Duodenal mucosa (tissue), 2 donors: ENCODE measurements around the gene ATP8A2.

Source experiments
- H3K27ac ChIP-seq: one replicate; pipeline ENCODE4 v1.7.0; 2013; ENCODE audit warnings: low read depth, low read length
- H3K27me3 ChIP-seq, 2 donors: one replicate each; pipeline ENCODE4 v1.7.0; 2013; ENCODE audit warnings: low read length in 2 of 2, control low read depth in 1 of 2; ENCODE audit not compliant: insufficient read depth in 2 of 2, control insufficient read depth in 1 of 2
- H3K36me3 ChIP-seq, 2 donors: one replicate each; pipeline ENCODE4 v1.7.0; 2013; ENCODE audit warnings: low read length in 2 of 2, control low read depth in 1 of 2; ENCODE audit not compliant: insufficient read depth in 2 of 2, control insufficient read depth in 1 of 2
- H3K4me1 ChIP-seq, 2 donors: one replicate each; pipeline ENCODE4 v1.7.0; 2013; ENCODE audit warnings: low read length in 2 of 2, control low read depth in 1 of 2; ENCODE audit not compliant: insufficient read depth in 2 of 2, control insufficient read depth in 1 of 2
- H3K4me3 ChIP-seq, 2 donors: one replicate each; pipeline ENCODE4 v1.7.0; 2013; ENCODE audit warnings: low read length in 2 of 2, low read depth in 1 of 2
- H3K9ac ChIP-seq, 2 donors: one replicate each; pipeline ENCODE4 v1.7.0; 2013; ENCODE audit warnings: low read length in 2 of 2, low read depth in 1 of 2
- H3K9me3 ChIP-seq, 2 donors: one replicate each; pipeline ENCODE4 v1.7.0; 2013; ENCODE audit warnings: low read length in 2 of 2, control low read depth in 1 of 2; ENCODE audit not compliant: control insufficient read depth in 1 of 2

The ATP8A2 gene

GRCh38 chr13:25844559-25845434 is 473.0 kb downstream of the ATP8A2 start:
- Histone ChIP-seq H3K27ac (no peak overlapping the region), H3K9me3 (no peaks in the 10 kb centered on the region), H3K4me1 (peaks cover 16 to 18% of the 10 kb centered on the region in 2 donors), H3K4me3 (no peak overlapping the region), H3K9ac (no peak overlapping the region), H3K27me3 (no peaks in the 10 kb centered on the region), H3K36me3 (no peaks in the 10 kb centered on the region)

DNA sequence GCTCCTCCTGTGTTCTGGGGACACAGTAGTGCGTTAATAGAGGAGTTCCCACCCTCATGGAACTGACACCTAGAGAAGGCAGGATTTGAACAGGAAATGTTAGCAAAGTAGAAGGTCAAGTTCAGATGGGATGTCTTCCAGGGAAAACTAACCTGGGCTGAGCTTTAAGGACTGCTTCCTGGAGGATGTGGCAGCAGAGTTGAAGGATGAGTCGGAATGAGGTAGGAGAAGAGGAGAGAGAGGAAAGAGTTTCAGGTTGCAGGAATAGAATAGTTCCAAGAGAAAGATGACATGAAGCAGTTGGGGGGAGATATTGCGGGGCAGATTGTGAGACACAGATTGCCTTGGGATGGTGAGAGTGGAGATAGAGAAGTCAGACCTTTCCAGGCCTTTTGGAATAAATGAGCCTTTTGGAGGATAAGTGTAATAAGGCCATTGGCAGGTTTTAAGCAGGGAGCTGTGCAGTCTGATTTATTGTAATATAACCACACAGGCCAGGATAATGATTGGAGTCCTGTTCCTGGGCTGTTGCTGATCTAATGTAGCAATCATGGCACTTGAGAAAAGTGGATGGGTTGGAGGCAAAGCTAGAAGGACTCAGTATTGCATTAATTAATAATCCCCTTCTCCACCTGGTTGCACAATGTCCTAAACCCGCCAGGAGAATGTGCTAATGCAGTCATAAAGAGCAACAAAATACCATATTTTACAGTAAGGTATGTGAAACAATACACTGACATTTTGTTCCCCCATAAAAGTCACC is 474.6 kb downstream of the ATP8A2 start:
- Histone ChIP-seq H3K27ac (no peak overlapping the region), H3K27me3 (no peaks in the 10 kb centered on the region), H3K4me1 (peaks cover 16 to 18% of the 10 kb centered on the region in 2 donors), H3K4me3 (no peak overlapping the region), H3K9me3 (no peaks in the 10 kb centered on the region), H3K36me3 (no peaks in the 10 kb centered on the region), H3K9ac (no peak overlapping the region)

DNA sequence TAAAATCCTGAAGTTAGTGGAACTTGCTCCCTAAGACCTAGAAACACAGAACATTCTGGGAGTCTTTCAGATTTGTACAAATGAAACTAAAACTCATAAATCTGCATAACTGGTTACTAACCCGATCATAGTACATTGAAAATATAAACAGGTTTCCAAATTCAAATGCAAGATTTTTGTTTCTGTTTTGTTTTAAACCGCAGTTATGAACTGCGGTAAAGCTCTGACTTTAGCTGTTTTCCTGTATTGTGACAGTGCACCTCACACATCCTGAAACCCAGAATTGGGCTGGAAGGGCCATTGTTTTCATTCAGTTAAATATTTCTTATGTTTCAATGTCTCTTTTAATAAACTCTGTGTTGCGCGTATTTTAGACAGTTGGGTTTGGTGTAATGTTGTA is 475.4 kb downstream of the ATP8A2 start:
- peaks cover 16 to 18% of the 10 kb centered on the region in 2 donors for H3K4me1 ChIP-seq
- no peaks in the 10 kb centered on the region for H3K9me3 ChIP-seq
- H3K36me3 ChIP-seq: no peaks in the 10 kb centered on the region
- H3K9ac ChIP-seq: no peak overlapping the region
- no peaks in the 10 kb centered on the region for H3K27me3 ChIP-seq
- peak overlapping the region in 1 of 2 donors; percentile 12 for H3K4me3 ChIP-seq
- H3K27ac ChIP-seq: no peak overlapping the region

DNA sequence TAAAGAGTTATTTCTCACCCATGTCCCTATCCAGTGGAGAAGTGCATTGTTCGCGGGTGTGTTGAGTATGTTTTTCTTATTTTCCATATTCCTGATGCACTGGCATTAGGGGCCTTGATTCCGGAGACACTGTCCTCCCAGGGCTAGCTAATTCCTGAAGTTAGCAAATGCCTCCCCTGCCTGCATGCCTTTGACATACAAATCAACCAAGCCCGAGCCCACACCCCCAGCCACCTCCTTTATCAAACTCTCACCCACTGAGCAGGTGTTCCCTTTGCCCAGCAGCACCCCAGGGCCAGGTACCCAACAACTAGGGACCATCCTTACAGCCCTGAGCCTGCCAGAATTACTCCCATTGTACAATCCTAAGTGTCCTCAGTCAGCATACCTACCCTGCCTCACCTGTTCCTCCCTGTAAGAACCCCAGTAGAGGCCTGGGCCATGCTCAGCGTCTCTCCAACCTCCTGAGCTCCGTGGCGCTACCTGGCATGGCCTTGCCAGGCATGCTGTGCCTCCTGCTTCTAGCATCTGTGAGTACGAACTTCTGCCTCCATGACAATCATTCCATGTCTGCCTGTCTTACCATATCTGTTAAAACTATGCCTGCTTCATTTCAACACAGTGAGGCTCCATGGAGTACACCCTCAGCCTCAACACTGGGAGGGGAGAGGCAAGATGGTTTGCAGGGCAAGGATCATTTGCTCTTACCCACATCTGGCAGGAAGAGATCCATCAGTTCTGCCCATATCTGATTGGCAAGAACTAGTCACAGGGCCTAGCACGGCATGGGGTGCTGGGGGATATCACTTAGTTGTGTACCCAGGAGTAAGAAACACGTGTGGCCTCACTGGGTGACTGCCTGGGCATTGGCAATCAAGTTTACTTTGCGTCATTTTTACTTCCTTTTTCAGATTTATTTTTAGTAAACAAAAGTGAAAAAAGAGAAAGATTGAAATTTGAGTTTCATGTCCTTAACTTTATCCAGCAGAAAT is 476.2 kb downstream of the ATP8A2 start:
- Histone ChIP-seq H3K27ac (no peak overlapping the region), H3K4me3 (peak overlapping the region in 1 of 2 donors; percentile 12), H3K36me3 (no peaks in the 10 kb centered on the region), H3K9ac (no peak overlapping the region), H3K9me3 (no peaks in the 10 kb centered on the region), H3K27me3 (no peaks in the 10 kb centered on the region), H3K4me1 (peaks cover 16 to 18% of the 10 kb centered on the region in 2 donors)

GRCh38 chr13:25848812-25849745 is 477.3 kb downstream of the ATP8A2 start:
- H3K4me3 ChIP-seq: no peak overlapping the region
- H3K9ac ChIP-seq: no peak overlapping the region
- peaks cover 16 to 18% of the 10 kb centered on the region in 2 donors for H3K4me1 ChIP-seq

GRCh38 chr13:25857830-25858229 is 486.1 kb downstream of the ATP8A2 start:
- Histone ChIP-seq H3K9me3 (no peaks in the 10 kb centered on the region), H3K36me3 (no peaks in the 10 kb centered on the region), H3K4me3 (no peak overlapping the region), H3K27ac (no peak overlapping the region), H3K27me3 (no peaks in the 10 kb centered on the region), H3K9ac (no peak overlapping the region), H3K4me1 (no peaks in the 10 kb centered on the region)

More at GRCh38 chr13:25848812-25849745, 477.3 kb downstream of the ATP8A2 start:
- H3K27me3 ChIP-seq: no peaks in the 10 kb centered on the region
- no peaks in the 10 kb centered on the region for H3K9me3 ChIP-seq
- no peak overlapping the region for H3K27ac ChIP-seq
- no peaks in the 10 kb centered on the region for H3K36me3 ChIP-seq

- no peak overlapping the region for H3K9ac ChIP-seq
- no peaks in the 10 kb centered on the region for H3K36me3 ChIP-seq
- no peak overlapping the region for H3K27ac ChIP-seq
- no peak overlapping the region for H3K4me3 ChIP-seq
- no peaks in the 10 kb centered on the region for H3K9me3 ChIP-seq
- H3K27me3 ChIP-seq: no peaks in the 10 kb centered on the region
- H3K4me1 ChIP-seq: no peaks in the 10 kb centered on the region
Measured at GRCh38 chr13:25859528-25859927, 487.8 kb downstream of the ATP8A2 start.

GRCh38 chr13:25860265-25860664 is 488.5 kb downstream of the ATP8A2 start:
- Histone ChIP-seq H3K9me3 (no peaks in the 10 kb centered on the region), H3K27ac (no peak overlapping the region), H3K4me1 (no peaks in the 10 kb centered on the region), H3K36me3 (no peaks in the 10 kb centered on the region), H3K9ac (no peak overlapping the region), H3K27me3 (no peaks in the 10 kb centered on the region), H3K4me3 (no peak overlapping the region)

DNA sequence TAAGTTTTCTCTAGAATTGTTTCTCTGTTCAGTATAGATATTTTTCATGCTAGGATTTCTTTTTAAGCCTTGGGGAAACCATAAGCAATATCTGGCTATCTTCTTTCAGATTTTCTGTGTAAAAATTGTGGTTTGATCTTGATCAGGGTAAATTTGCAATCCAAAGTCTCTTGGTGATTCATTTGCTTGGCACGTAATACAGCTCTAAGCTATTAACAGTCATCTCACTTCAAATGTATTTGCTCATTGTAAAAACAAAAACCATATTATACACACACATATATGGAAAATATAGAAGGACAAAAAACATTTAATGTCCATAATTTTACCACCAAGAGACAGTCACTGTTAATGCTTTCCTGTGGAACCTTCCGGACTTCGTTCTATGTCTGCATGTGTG is 489.1 kb downstream of the ATP8A2 start:
- Histone ChIP-seq H3K27me3 (no peaks in the 10 kb centered on the region), H3K9me3 (no peaks in the 10 kb centered on the region), H3K9ac (no peak overlapping the region), H3K4me1 (no peaks in the 10 kb centered on the region), H3K4me3 (no peak overlapping the region), H3K36me3 (no peaks in the 10 kb centered on the region), H3K27ac (no peak overlapping the region)
